GM12873 (cell line): ENCODE measurements around the gene RNASEH2A.

Source experiments
- TF ChIP-seq, protein P1 (sequence below): IDR thresholded peaks from 2 replicates; pipeline ENCODE4 v1.5.1; 2012; ENCODE audit warnings: low read depth, mild to moderate bottlenecking, moderate library complexity, low read length, control low read depth; ENCODE audit not compliant: insufficient read depth; ENCODE audit errors: missing control alignments

Gene RNASEH2A

DNA sequence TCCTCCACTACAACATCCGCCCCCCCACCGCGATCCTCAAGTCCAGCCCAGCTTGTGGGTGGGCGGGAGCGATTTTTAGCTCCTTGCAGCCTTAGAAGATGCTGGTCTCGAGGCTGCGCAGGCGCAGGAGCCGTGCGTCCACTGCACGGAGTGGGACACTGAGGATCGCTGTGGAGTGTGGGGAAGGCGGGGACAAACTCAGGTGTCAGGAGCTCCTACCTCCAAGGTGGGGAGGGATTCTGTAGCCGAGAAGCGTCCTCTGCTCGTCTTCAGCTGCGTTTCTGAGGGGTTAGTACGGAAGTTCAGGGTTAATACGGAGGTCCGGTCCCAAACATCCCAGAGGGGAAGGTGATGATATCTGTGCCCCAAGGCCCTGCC is 28.2 kb downstream of the RNASEH2A start, which contains the start of gene RTBDN:
Gene RTBDN (minus strand): TSS at position 14 of the 378 bp plus-strand sequence. CDS start 4,600 bp downstream, outside the sequence.
- TF ChIP-seq, protein P1, sequence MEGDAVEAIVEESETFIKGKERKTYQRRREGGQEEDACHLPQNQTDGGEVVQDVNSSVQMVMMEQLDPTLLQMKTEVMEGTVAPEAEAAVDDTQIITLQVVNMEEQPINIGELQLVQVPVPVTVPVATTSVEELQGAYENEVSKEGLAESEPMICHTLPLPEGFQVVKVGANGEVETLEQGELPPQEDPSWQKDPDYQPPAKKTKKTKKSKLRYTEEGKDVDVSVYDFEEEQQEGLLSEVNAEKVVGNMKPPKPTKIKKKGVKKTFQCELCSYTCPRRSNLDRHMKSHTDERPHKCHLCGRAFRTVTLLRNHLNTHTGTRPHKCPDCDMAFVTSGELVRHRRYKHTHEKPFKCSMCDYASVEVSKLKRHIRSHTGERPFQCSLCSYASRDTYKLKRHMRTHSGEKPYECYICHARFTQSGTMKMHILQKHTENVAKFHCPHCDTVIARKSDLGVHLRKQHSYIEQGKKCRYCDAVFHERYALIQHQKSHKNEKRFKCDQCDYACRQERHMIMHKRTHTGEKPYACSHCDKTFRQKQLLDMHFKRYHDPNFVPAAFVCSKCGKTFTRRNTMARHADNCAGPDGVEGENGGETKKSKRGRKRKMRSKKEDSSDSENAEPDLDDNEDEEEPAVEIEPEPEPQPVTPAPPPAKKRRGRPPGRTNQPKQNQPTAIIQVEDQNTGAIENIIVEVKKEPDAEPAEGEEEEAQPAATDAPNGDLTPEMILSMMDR, result no peak

DNA sequence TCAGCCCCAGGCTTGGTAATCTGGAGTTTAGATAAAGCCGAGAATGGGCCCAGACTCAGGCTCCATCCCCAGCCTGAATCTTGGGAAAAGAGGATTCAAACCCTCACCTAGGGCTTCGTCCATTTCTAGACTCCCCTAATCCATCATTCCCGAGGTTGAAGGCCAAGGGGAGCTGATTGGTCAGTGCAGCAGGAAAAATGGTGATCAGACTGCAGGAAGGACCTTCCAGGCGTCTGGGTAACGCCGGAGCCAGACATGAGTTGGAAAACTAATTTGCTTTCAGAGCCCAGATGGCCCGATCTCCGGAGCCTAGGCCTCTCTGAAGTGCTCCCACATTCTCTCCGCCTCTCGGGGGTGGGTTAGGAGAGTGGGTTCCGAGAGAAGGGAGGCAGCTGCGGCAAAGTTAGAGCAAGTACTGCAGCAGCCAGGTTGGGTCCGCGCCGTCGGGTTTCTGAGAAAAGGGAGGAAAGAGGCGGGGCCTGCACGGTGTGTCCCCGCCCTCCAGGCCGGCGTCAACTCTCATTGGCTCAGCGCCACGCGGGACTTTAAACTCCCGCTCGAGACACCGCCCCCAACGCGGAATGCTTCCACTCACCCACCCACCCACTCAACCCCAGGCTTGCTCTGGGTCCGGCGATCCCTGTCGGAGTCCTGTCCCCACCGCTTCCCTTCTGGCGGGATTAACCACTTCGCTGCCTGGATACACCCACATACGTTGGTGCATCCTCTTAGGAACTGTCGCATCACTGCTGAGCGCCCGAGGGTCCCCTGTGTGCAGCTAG is 28.8 kb downstream of the RNASEH2A start:
- TF ChIP-seq, protein P1, result no peak

DNA sequence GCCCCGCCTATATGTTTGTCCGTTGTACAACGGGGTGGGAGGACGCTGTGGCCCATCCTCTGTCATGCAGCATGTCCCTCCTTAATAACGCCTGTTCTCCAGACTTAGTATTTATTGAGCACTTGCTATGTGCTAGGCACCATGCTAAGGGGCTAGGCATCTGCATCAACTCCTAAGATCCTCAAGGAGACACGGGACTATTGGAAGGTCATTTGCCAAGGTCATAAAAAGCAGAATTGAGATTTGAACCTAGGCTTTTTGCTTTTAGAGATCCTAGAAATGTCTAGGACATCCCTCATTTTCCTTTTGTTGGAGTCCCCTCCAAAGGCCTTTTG is 30.1 kb downstream of the RNASEH2A start:
- TF ChIP-seq, protein P1, result no peak

DNA sequence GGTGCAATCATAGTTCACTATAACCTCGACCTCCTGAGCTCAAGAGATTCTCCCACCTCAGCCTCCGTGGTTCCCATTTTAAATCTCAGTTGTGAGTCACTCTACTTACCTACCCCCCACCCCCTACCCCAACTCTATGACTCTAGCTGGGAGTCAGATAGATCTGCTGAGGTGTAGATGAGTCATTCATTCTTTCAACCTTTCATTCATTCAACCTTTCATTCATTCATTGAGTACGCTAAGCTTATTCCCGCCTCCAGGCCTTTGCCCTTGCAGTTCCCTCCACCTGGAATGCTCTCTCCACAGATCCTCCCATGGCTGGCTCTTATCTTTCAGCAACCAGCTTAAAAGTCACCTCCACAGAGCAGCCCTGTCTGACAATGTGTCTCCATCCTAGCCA is 30.8 kb downstream of the RNASEH2A start:
- TF ChIP-seq, protein P1, result no peak

GRCh38 chr19:12838182-12838885 is 31.9 kb downstream of the RNASEH2A start, which contains the start of gene MAST1:
Gene MAST1, plus strand, starts transcription at chr19:12838515. Its CDS starts 58 bp downstream, at chr19:12838573.
- TF ChIP-seq, protein P1, result peak; percentile 57

DNA sequence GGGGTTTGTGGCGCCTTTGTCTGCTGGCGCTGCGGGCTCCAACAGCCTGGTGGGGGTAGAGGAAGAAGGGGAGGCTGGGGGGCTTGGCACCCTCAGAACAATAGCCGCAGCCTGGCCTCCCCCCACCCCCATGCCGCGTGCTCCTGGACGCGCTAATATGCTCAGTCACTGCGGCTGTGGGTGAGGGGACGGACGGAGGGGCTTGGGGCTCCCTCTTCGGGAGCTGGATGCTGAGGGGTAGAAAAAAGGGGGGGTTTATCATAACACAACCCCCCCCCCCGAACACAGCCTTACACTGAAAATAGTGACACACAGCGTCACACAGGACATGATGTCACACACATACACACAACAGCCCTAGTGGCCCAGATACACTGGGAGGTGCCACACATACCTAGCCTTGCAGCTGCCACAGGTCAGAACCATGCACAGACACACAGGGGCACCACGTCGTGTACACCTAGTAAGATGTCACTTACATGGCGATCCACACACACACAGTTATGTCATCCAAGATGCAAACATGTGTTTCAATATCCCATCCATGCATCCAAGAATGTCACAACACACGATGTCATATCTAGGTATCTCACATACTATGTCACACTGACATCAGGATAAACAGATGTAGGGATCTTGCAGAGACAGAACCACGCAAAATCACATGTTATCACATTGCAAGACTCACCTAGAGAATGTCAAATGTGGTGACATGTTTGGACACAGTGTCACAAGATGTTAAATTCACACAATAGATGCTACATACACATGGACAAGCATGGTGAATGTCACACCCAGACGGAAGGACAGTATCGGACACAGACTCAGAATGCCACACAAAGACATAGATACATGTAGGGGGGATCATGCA is 32.7 kb downstream of the RNASEH2A start:
- TF ChIP-seq, protein P1, result no peak
